NCI-H82 treated with DMSO at 0.1 percent for 48 hours (cell line): Measurements from ENCODE around the gene SAP130.
"Not testable (repeated sequence)": the region's sequence is repeated elsewhere in the genome, so short reads cannot be mapped to it uniquely, and the experiment has no call there.

Experiments
- DNase-seq: peaks from one replicate; lab custom pipeline; 2025; ENCODE audit not compliant: unreplicated experiment; lab: John Stamatoyannopoulos, UW

Gene SAP130

GRCh38 chr2:127953849-127954248 is 74.0 kb downstream of the SAP130 start:
- DNase-seq, result no peak

DNA sequence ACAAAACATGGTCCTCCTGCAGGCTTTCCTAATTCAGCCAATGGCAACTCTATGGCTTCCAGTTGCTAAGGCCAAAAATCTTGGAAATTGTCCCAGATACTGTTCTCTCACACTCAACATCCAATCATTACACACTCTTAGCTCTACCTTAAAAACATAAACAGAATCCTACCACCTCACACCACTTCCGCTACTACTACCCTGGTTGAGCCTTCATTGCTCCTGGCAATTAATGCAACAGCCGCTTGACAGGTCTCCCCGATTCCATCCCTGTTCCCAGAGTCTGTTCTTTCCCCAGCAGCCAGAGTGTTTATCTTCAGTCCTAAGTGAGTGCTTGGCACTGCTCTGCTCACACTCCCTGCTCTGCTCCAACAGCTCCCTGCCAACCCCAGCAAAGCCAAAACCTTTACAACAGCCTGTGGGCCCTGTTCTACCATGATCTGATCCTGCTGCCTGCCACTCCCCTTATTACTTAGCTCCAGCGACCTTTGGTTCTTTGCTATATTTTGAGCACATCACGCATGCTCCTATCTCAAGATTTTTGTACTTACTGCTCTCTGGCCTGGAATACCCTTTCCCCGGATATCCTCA is 74.6 kb downstream of the SAP130 start:
- no peak for DNase-seq

GRCh38 chr2:127951026-127951425 is 76.8 kb downstream of the SAP130 start:
- DNase-seq, result no peak

GRCh38 chr2:127950264-127950663 is 77.6 kb downstream of the SAP130 start:
- DNase-seq, result no peak

DNA sequence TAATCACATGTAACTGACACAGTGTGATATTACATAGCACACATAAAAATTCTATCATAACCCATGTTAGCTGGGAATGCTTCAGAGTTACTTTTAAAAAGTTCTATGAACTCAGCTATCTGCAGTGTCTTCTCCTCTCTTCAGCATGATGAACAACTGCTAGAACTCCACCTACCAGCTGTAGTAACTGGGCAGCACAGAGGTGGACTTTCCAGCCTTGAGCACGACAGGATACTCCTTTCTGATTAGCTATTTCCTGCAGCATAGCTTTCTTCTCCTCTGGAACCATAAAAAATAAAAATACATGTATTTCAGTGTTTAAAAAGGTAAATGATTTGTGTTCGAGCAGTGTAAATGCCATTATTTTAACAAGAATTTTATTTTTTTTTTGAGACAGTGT is 82.6 kb downstream of the SAP130 start:
- DNase-seq, result no peak

DNA sequence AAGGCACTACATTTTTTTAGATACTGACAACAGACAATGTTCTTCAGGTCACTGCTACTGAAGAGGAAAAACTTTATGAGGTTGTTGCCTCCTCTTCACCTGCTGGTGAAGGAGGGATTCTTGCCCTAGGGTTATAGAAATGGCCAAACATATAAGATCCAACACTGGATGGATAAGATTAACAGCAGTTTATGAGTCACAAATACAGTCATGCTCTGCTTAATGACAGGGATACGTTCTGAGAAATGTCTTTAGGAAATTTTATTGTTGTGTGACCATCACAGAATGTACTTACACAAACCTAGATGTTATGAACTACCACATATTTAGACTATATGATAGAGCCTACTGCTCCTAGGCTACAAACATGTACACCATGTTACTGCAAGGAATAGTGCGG is 84.7 kb downstream of the SAP130 start:
- DNase-seq, result no peak

GRCh38 chr2:127942002-127942401 is 85.9 kb downstream of the SAP130 start:
- DNase-seq, result no peak

- DNase-seq, result no peak
Observed at GRCh38 chr2:127941461-127941860, 86.4 kb downstream of the SAP130 start.

DNA sequence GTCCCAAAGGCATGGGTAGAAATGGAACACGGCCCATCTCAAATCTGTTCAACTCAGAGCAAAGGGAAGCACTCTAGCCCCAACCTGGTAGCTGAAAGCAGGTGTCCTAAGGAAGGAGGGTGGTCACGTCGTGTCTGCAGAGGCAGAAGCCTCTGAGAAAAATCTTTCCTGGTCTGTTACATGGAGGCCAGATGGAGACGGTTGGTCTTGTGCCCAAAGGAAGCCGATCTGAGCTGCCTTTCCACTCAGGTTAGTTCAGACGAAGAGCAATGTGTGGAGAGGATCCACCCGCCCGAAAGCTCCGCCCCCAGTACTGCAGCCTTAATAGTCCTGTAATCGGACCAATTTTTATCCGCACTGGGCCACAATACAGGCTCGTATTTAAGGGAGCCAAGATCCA is 87.2 kb downstream of the SAP130 start:
- no peak for DNase-seq

DNA sequence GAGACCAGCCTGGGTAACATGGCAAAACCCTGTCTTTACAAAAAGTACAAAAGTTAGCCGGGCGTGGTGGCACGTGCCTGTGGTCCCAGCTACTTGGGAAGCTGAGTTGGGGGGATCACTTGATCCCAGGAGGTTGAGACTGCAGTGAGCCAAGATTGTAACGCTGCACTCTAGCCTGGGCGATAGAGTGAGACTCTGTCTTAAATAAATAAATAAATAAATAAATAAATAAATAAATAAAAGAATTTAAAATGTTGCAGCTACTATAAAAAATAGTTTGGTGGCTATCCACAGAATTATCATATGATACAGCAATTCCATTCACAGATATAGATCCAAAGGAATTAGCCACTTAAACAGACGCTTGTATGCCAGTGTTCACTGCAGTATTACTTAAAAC is 92.5 kb downstream of the SAP130 start:
- no peak for DNase-seq

GRCh38 chr2:127932199-127932876 is 95.5 kb downstream of the SAP130 start:
- no peak for DNase-seq

- no peak for DNase-seq
Observed at GRCh38 chr2:127929449-127929848, 98.4 kb downstream of the SAP130 start.

GRCh38 chr2:127927384-127927783 is 100.5 kb downstream of the SAP130 start:
- no peak for DNase-seq

DNA sequence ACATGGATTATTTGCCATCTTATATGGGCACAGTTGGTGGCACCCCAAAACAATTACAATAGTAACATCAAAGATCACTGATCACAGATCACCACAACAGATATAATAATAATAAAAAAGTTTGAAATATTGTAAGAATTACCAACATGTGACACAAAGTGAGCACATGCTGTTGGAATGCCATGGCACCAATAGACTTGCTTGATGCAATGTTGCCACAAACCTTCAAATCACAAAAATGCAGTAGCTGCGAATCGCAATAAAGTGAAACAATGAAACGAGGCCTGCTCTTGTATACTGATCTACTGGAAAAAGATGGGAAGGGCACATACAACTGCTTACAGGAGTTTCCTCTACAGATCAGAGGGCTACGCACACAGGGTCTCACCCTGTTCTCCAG is 109.9 kb downstream of the SAP130 start:
- DNase-seq, result no peak

DNA sequence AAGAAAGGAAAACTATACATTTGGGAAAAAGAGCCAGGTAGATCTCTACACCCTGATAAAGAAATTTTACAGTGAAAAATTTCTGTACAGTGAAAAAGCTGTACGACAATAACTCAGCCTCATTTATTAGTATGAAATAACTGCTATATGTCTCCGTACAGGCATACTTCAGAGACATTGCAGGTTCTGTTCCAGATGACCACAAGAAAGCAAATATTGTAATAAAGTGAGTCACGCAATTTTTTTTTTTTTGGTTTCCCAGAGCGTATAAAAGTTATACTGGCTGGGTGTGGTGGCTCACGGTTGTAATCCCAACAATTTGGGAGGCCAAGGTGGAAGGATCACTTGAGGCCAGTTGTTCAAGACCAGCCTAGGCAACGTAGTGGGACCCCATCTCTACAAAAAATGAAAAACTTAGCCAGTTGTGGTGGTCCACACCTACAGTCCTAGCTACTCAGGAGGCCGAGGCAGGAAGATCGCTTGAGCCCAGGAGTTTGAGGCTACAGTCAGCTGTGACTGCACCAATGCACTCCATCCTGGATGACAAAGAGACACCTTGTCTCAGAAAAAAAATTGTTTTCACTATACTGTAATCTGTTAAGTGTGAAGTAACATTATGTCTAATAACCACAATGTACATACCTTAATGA is 113.9 kb downstream of the SAP130 start:
- DNase-seq, result no peak

- no peak for DNase-seq
Observed at GRCh38 chr2:127911737-127912136, 116.1 kb downstream of the SAP130 start.

DNA sequence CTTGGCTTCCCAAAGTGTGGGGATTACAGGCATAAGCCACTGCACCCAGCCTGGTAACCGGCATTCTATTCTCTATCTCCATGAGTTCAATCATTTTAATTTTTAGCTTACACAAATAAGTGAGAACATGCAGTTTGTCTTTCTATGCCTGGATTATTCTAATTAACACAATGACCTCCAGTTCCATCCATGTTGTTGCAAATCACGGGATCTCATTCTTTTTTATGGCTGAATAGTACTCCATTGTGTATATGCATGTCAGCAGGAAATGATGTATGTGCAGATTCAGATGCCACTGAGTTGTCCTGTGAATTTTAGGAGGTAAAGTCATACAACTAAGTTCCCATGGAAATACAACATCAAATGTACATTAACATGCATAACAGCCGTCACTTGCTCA is 117.4 kb downstream of the SAP130 start:
- DNase-seq, result no peak

DNA sequence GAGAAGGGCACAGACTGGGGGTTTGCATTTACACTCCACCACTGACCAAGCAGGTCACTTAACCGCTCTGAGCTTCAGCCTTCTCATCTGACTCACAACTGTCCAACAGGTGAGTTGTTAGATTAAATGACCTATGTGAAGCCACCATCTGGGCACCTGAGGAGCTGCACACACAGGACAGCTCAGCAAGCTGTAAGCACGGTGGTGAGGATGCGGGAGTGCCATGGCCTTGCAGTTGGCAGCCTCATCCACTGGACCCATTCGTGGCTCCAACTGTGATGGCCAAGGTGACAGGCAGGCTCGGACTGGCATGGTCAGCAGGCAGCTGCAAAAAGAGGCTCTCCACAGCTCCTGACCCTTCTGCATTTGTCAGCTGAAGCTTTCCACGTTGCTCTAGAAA is 118.8 kb downstream of the SAP130 start:
- DNase-seq, result no peak

DNA sequence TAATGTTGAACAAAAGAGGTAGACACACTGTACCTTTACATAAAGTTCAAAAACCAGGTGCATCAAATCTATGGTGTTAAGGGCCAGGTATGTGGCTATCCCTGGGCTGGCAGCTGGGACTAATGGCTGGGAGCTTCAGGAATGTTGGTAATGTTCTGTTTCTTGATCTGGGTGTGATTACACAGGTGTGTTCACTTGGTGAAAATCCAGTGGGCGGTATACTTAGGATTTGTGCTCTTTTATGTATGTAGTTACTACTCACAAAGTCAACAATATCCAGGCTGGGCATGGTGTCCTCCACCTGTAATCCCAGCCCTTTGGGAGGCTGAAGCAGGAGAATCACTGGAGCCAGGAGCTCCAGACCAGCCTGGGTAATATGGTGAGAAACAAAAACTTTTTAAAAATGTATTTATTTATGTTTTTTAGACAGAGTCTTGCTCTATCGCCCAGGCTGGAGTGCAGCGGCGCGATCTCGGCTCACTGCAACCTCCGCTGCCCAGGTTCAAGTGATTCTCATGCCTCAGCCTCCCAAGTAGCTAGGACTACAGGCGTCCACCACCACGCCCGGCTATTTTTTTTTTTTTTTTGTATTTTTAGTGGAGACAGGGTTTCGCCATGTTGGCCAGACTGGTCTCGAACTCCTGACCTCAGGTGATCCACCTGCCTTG is 120.0 kb downstream of the SAP130 start:
- not testable (repeated sequence) for DNase-seq

GRCh38 chr2:127906206-127906926 is 121.5 kb downstream of the SAP130 start:
- no peak for DNase-seq

DNA sequence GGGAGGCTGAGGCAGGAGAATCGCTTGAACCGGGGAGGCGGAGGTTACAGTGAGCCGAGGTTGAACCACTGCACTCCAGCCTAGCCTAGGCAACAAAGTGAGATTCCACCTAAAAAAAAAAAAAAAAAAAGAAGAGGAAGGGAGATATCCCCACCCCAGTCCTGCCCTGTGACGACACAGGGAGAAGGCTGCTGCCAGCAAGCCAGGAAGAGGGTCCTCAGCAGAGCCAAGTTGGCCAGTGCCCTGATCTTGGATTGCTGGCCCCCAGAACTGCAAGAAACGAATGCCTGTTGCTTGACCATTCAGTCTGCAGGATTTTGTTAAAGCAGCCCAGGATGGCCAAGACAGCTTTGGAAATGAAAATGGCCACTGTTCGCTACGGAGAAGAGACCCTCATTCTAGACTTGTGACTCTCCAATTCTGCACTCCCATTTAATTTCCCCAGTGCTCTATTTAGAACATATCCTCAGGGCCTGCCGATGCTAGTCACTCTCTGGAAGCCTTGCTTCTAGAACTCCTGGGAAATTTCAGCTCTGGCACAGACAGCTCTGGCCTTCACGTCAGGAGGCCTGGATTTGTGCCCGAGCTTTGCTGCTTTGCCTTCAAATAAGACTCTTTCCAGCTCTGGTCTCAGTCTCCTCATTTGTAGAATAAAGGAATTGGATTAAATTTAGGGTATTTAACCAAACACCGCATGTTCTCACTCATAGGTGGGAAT is 126.4 kb downstream of the SAP130 start:
- no peak for DNase-seq
